ENCODE measurements around the gene MCC. TPM values are rescaled to one million over a fixed set of nuclear protein-coding genes. Genes with fewer than 3 reads are reported as not detected.

Gene MCC
- total RNA-seq, 1 donor from 2014 or later: 20.6 TPM

DNA sequence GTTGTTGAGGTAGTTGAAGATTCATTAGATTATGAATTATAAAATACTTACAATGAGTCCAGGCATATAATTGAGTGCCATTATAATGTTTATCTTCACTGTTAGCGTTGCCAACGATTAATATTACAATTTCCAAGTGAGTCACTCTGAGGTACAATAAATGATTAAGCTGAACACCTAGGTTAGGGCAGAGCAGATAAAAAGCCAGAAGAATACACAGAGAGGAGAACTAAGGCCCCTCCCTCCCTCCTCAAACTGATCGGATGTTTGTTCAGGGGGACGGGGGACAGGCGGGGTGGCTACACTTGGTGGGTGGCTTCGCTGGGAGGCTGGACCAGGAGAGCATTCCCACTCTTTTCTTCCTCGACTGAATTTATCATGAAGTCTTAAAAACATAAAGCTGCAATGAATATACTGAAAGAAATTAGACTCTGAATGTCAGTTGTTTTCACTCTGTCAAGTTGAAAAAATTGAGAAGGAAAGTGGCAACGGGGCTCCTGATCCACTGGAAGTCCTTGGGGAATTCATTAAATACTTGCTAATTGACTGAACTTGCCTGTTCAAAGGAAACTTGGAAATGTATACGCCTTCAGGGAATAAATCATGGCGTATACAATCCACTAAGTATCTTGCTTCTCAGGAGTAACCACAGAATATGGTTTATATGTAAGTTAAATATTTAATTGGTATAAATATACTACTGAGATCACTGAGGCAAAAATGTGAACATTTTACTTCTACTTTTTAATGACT is 251.5 kb downstream of the MCC start:
- no peak overlapping the region for H3K4me3 ChIP-seq
- H3K27ac ChIP-seq: no peak overlapping the region
- intact Hi-C loops (cut with DNase I): no loop called here
- no peaks in the 10 kb centered on the region for H3K36me3 ChIP-seq
- peaks cover 11% of the 10 kb centered on the region for H3K4me1 ChIP-seq
- TF ChIP-seq, protein P1, sequence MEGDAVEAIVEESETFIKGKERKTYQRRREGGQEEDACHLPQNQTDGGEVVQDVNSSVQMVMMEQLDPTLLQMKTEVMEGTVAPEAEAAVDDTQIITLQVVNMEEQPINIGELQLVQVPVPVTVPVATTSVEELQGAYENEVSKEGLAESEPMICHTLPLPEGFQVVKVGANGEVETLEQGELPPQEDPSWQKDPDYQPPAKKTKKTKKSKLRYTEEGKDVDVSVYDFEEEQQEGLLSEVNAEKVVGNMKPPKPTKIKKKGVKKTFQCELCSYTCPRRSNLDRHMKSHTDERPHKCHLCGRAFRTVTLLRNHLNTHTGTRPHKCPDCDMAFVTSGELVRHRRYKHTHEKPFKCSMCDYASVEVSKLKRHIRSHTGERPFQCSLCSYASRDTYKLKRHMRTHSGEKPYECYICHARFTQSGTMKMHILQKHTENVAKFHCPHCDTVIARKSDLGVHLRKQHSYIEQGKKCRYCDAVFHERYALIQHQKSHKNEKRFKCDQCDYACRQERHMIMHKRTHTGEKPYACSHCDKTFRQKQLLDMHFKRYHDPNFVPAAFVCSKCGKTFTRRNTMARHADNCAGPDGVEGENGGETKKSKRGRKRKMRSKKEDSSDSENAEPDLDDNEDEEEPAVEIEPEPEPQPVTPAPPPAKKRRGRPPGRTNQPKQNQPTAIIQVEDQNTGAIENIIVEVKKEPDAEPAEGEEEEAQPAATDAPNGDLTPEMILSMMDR (IDR thresholded peaks at IDR 0.05): no peak
- no peaks in the 10 kb centered on the region for H3K9me3 ChIP-seq
- H3K27me3 ChIP-seq (ENCODE audit: low read depth): no peaks in the 10 kb centered on the region
- no peak for DNase-seq
- no peak for ATAC-seq

DNA sequence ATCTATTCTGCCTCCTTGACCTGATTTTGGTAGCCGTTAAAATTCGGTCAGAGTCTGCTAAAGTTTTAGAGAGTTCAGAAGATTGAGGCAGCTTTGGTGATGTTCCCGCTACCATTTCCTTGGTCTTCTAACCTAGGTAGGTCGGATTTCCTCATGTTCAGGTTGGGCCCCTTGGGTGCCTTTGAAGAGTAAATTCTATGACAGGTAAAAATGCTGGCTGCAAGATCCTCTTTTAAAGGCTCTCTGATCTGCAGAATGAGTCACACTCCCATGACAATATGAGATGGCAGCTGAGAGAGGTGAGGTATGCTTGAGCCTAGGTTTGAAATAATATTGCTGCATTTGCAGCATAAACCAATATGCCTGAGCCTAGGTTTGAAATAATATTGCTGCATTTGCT is 252.4 kb downstream of the MCC start:
- intact Hi-C loops (cut with DNase I): no loop called here
- Histone ChIP-seq H3K27ac (no peak overlapping the region), H3K27me3 (ENCODE audit: low read depth) (no peaks in the 10 kb centered on the region), H3K9me3 (no peaks in the 10 kb centered on the region), H3K4me3 (no peak overlapping the region), H3K4me1 (peaks cover 17% of the 10 kb centered on the region), H3K36me3 (no peaks in the 10 kb centered on the region)
- TF ChIP-seq, protein P1 (IDR thresholded peaks at IDR 0.05): no peak
- no peak for ATAC-seq
- DNase-seq: no peak

DNA sequence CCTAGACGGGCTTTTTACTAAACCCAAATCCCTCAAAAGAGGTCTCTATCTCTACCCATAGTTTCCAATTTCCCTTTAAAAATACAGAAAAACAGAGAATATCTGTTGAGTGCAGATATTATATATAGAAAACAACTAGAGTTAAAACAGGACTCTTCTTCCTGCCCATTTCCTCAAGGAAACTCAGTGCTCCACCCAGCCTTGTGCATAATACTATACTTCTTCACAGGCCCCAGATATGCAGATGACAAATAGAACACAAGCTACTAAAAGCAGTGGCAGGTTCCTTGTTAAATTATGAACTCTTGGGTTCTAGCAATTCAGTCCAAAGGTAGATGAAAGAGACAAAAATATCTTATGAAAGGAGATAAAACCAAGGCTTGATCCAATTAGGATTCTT is 253.7 kb downstream of the MCC start:
- Histone ChIP-seq H3K4me3 (no peak overlapping the region), H3K27ac (peak overlapping the region; percentile 6), H3K36me3 (no peaks in the 10 kb centered on the region), H3K9me3 (no peaks in the 10 kb centered on the region), H3K4me1 (peaks cover 23% of the 10 kb centered on the region), H3K27me3 (ENCODE audit: low read depth) (no peaks in the 10 kb centered on the region)
- TF ChIP-seq, protein P1 (IDR thresholded peaks at IDR 0.05): no peak
- ATAC-seq (no peak), DNase-seq (no peak)
- intact Hi-C loops (cut with DNase I): no loop called here

DNA sequence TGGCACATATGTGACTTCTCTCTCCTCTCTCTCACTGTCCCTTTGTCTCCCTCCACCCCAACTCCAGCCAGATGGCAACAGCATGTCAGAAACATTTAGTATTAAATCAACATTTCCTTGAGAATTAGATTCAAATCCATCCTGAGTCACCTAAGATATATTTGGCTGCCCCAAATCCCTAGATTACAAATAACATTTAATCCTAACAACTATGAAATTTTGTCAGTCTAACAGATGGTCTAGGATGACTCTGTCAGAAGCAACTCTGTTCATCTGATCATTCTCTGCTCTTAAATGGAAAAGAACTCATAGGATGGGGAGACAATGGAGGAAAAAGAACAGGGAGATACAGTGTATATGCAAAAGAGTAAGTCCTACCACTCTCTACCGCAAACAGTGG is 254.6 kb downstream of the MCC start:
- no peak for DNase-seq
- Histone ChIP-seq H3K4me1 (peaks cover 23% of the 10 kb centered on the region), H3K27ac (no peak overlapping the region), H3K27me3 (ENCODE audit: low read depth) (no peaks in the 10 kb centered on the region), H3K9me3 (no peaks in the 10 kb centered on the region), H3K4me3 (no peak overlapping the region), H3K36me3 (no peaks in the 10 kb centered on the region)
- no peak for ATAC-seq
- TF ChIP-seq, protein P1 (IDR thresholded peaks at IDR 0.05): no peak
- intact Hi-C loops (cut with DNase I): no loop called here

DNA sequence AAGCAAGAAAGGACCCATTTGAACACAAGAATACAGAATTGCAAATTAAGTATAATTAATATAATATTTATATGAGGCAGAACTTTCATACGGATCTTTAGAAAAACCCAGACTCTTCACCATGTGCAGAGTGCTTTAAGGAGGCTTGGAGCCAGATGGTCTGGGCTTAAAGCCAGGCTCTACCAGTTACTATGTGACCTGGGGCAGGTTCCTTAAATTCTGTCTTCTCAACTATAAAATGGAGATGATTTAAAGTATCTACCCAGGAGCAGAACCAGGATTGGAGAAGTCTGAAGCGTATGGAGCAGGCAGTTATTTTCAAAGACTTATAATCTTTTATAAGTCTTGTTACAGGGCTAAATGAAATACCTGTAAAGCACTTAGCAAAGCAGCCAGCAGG is 255.6 kb downstream of the MCC start:
- H3K27ac ChIP-seq: peak overlapping the region; percentile 15
- DNase-seq: no peak
- TF ChIP-seq, protein P1 (IDR thresholded peaks at IDR 0.05): no peak
- H3K9me3 ChIP-seq: no peaks in the 10 kb centered on the region
- intact Hi-C loops (cut with DNase I): no loop called here
- no peaks in the 10 kb centered on the region for H3K27me3 ChIP-seq (ENCODE audit: low read depth)
- no peak overlapping the region for H3K4me3 ChIP-seq
- H3K4me1 ChIP-seq: peaks cover 23% of the 10 kb centered on the region
- no peaks in the 10 kb centered on the region for H3K36me3 ChIP-seq
- no peak for ATAC-seq
